SK-N-SH (cell line): Measurements from ENCODE around the gene C11orf86. TPM values are rescaled to one million over a fixed set of nuclear protein-coding genes. Genes with fewer than 3 reads are reported as not detected.

Experiments used
- CTCF ChIA-PET: fragments of 300-600, 350-600 bp; formaldehyde crosslinking; extraction: SDS; loops from one replicate; lab custom pipeline; 2021; lab: Yijun Ruan, JAX
- POLR2A ChIA-PET: fragments of 350-600 bp; sonication (Branson Sonifier 250); formaldehyde crosslinking; extraction: SDS; loops from one replicate; lab custom pipeline; 2020; ENCODE audit warnings: antibody characterized with exemption, inconsistent platforms; lab: Yijun Ruan, JAX
- DNase-seq: peaks from one replicate; pipeline ENCODE4 v3.0.0; 2012
- H2AFZ ChIP-seq: fragments of 200-600 bp; sonication (generic); 2 replicates; pipeline ENCODE4 v1.8.1; 2016; ENCODE audit warnings: antibody characterized with exemption, mild to moderate bottlenecking, low read depth
- H3F3A ChIP-seq: fragments of 200-600 bp; sonication (generic); replicated peaks from 2 replicates; pipeline ENCODE3; 2016; ENCODE audit warnings: antibody characterized with exemption, mild to moderate bottlenecking; ENCODE audit not compliant: insufficient read depth
- H3K27ac ChIP-seq, 2 experiments: fragments of 200-500 bp in 1 of 2; fragments of 200-600 bp in 1 of 2; sonication (Bioruptor generic) in 1 of 2; sonication (generic), shearing (Covaris generic) in 1 of 2; 2 replicates each; pipeline versions ENCODE4 v1.5.1 to v1.6.1; 2014 to 2016; ENCODE audit warnings: low read depth in 2 of 2, inconsistent platforms in 1 of 2, low read length in 1 of 2, mild to moderate bottlenecking in 1 of 2, mixed read lengths in 1 of 2
- H3K27me3 ChIP-seq: fragments of 200-600 bp; sonication (generic), shearing (Covaris generic); 2 replicates; pipeline ENCODE4 v1.6.1; 2016; ENCODE audit warnings: mixed run types; ENCODE audit not compliant: insufficient read depth
- H3K36me3 ChIP-seq, 2 experiments: fragments of 200-500 bp in 1 of 2; fragments of 200-600 bp in 1 of 2; sonication (Bioruptor generic) in 1 of 2; sonication (generic) in 1 of 2; replicated peaks in 1 of 2; 2 replicates each; pipeline versions ENCODE3 to v1.5.1; 2014 to 2016; ENCODE audit warnings: low read length in 1 of 2, mild to moderate bottlenecking in 1 of 2; ENCODE audit not compliant: insufficient read depth in 2 of 2, control insufficient read depth in 1 of 2
- H3K4me1 ChIP-seq, 2 experiments: fragments of 200-500 bp in 1 of 2; fragments of 200-600 bp in 1 of 2; sonication (Bioruptor generic) in 1 of 2; sonication (generic), shearing (Covaris generic) in 1 of 2; 2 replicates each; pipeline versions ENCODE4 v1.5.1 to v1.6.1; 2014 to 2016; ENCODE audit warnings: low read depth in 1 of 2, low read length in 1 of 2, mixed run types in 1 of 2; ENCODE audit not compliant: insufficient read depth in 2 of 2, control insufficient read depth in 1 of 2
- H3K4me2 ChIP-seq: fragments of 200-600 bp; sonication (generic), shearing (Covaris generic); 2 replicates; pipeline ENCODE4 v1.6.1; 2017; ENCODE audit warnings: mixed run types
- H3K4me3 ChIP-seq, 2 experiments: fragments of 200-500 bp in 1 of 2; fragments of 200-600 bp in 1 of 2; sonication (Bioruptor generic) in 1 of 2; sonication (generic), shearing (Covaris generic) in 1 of 2; 2 replicates each; pipeline versions ENCODE4 v1.5.1 to v1.8.1; 2014 to 2016; ENCODE audit warnings: low read depth in 2 of 2, inconsistent platforms in 1 of 2, low read length in 1 of 2, mild to moderate bottlenecking in 1 of 2, mixed read lengths in 1 of 2, moderate library complexity in 1 of 2
- H3K79me2 ChIP-seq: fragments of 200-600 bp; sonication (generic); 2 replicates; pipeline ENCODE4 v1.8.1; 2017; ENCODE audit warnings: mild to moderate bottlenecking; ENCODE audit not compliant: insufficient read depth
- H3K9ac ChIP-seq: fragments of 200-600 bp; sonication (generic); 2 replicates; pipeline ENCODE4 v1.6.1; 2017; ENCODE audit warnings: mixed run types
- H3K9me2 ChIP-seq: fragments of 200-600 bp; sonication (generic); 2 replicates; pipeline ENCODE4 v1.6.1; 2017; ENCODE audit warnings: mixed run types
- H3K9me3 ChIP-seq: fragments of 200-600 bp; sonication (generic); 2 replicates; pipeline ENCODE4 v1.6.1; 2017; ENCODE audit warnings: mixed run types, mild to moderate bottlenecking, moderate library complexity
- H4K20me1 ChIP-seq: fragments of 200-600 bp; sonication (generic); 2 replicates; pipeline ENCODE4 v1.6.1; 2017; ENCODE audit warnings: mild to moderate bottlenecking, mixed run types; ENCODE audit not compliant: insufficient read depth
- EZH2phosphoT487 ChIP-seq: fragments of 200-600 bp; sonication (generic); IDR thresholded peaks from 2 replicates; pipeline ENCODE4 v1.6.1; 2017; ENCODE audit warnings: low read depth, mixed run types, mild to moderate bottlenecking, antibody characterized with exemption, moderate library complexity, borderline replicate concordance
- FOXJ3 ChIP-seq: sonication (generic); formaldehyde crosslinking; IDR thresholded peaks from 2 replicates; pipeline ENCODE4 v1.5.1; 2020; ENCODE audit warnings: mild to moderate bottlenecking, missing genetic modification reagents
- MEF2A ChIP-seq: IDR thresholded peaks from 2 replicates; pipeline ENCODE4 v1.4.0; 2012; ENCODE audit warnings: low read depth, borderline replicate concordance
- MXI1 ChIP-seq: IDR thresholded peaks from 2 replicates; pipeline ENCODE4 v1.6.1; 2012; ENCODE audit warnings: mild to moderate bottlenecking, low read depth, low read length, improper control_type of control experiment
- NFIC ChIP-seq: IDR thresholded peaks from 2 replicates; pipeline ENCODE4 v1.4.0; 2012; ENCODE audit warnings: borderline replicate concordance
- POLR2AphosphoS5 ChIP-seq: IDR thresholded peaks from 2 replicates; pipeline ENCODE4 v1.6.1; 2012; ENCODE audit warnings: low read depth, low read length
- RAD21 ChIP-seq: IDR thresholded peaks from 2 replicates; pipeline ENCODE4 v1.6.1; 2012; ENCODE audit warnings: mild to moderate bottlenecking, low read length
- TAF1 ChIP-seq: IDR thresholded peaks from 2 replicates; pipeline ENCODE4 v1.6.1; 2012; ENCODE audit warnings: low read depth, mild to moderate bottlenecking, low read length, moderate library complexity, borderline replicate concordance
- TCF12 ChIP-seq: IDR thresholded peaks from 2 replicates; pipeline ENCODE4 v1.4.0; 2012
- WGBS: methylation state at CpG from one replicate; pipeline ENCODE4 v1.1.6; 2017; ENCODE audit warnings: low lambda C conversion rate; 5-methylcytosine and 5-hydroxymethylcytosine counted together
- polyA plus RNA-seq, 3 experiments: library from polyadenylated mRNA; depleted of rRNA; stranded (reverse); fragments of >200 nt; gene quantifications; 2 replicates each; pipeline ENCODE4 v1.2.3, GENCODE V29; 2012
- TF ChIP-seq, protein P1 (sequence below): fragments of 150-350 bp; IDR thresholded peaks from 2 replicates; pipeline ENCODE4 v1.6.1; 2017; ENCODE audit warnings: antibody characterized with exemption, low read length, low read depth, borderline replicate concordance
- TF ChIP-seq, protein P2 (sequence below): fragments of 200-600 bp; sonication (generic); IDR thresholded peaks from 2 replicates; pipeline ENCODE4 v1.6.1; 2017; ENCODE audit warnings: antibody characterized with exemption, mild to moderate bottlenecking, moderate library complexity
- TF ChIP-seq, protein P3 (sequence below): IDR thresholded peaks from 2 replicates; pipeline ENCODE4 v1.4.0; 2012; ENCODE audit warnings: low read depth, borderline replicate concordance
- TF ChIP-seq, protein P4 (sequence below): IDR thresholded peaks from 2 replicates; pipeline ENCODE4 v1.4.0; 2012; ENCODE audit warnings: low read depth

Gene C11orf86
- polyA plus RNA-seq, 1 of the 3 experiments (the other 2 are of a cell fraction) = 0.08 TPM

DNA sequence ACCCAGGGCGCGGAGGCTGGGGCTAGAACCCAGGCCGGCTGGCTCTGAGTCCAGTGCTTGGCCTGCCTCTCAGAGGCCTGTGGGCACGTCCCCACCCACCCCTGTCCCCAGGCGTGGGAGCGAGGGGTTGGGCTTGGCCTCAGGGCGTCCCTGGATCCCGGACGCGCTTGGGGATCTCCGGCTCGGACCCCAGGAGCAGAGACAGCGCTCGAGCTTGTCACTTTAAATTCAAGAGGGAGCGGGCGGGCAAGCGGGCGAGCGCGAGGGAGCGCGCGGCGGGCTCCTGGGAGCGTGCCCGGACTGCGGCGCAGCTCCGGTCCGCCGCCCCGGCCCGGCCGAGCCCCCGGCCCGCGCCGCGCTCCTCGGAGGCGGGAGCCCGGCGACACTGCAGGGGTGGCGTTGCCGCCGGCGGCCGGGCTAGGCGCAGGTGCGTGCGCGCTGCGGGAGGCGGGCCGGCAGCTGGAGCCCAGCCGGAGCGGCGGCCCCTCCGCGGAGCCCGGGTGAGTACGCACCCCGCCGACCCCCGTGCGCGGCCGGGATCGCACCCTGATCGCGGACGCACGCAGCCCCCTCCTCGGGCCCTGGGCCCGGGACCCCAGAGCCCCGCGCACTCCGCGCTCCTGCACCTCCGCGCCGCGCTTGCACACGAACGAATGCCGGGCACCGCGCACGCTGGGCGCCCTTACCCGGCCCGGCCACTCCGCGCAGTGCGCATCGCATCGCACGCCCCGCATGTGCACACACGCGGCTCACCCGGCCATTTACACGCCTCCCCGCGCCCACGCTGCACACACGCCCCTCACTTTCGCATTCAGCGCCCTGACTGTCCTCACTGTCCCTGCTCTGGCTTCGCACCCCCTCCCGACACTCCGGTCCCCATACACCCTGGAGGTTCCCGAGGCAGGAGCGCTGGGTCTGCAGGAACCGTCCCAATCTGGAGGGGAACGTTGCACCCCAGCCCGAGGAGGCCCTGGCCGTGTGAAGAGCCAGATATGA, 48.2 kb downstream of the C11orf86 start, which contains the start of gene SYT12:
TSS of gene SYT12 (plus strand) at position 174 of the 996 bp plus-strand sequence. CDS start 7,011 bp downstream, outside the sequence.
- DNase-seq = peak; percentile 77
- Histone ChIP-seq H3K27me3 (no peaks in the 10 kb centered on the region), H3K4me1 (peaks cover 8 to 13% of the 10 kb centered on the region in 2 experiments; a peak in 2 of 4 replicates), H3F3A (no peaks in the 10 kb centered on the region), H3K9me3 (no peaks in the 10 kb centered on the region), H3K79me2 (no peaks in the 10 kb centered on the region), H3K36me3 (no peaks in the 10 kb centered on the region), H3K9ac (no peak within 1 kb of the TSS), H3K9me2 (no peaks in the 10 kb centered on the region), H2AFZ (0 out of 2 replicates have a peak within 1 kb of the TSS, but pooled peaks have one; percentile 56), H3K4me3 (peak within 1 kb of the TSS; percentile 46 to 53), H3K27ac (no peak within 1 kb of the TSS), H3K4me2 (peak within 1 kb of the TSS; percentile 87), H4K20me1 (no peaks in the 10 kb centered on the region)
- ChIA-PET CTCF (interaction anchor here (0.9 to 2.0 kb wide), 7 partner anchors 10 to 328 kb away, joined by 3 to 6 read pairs (median 4); no protein-coding TSS in a partner anchor), POLR2A (no interaction called here)
- TF ChIP-seq, protein P1, sequence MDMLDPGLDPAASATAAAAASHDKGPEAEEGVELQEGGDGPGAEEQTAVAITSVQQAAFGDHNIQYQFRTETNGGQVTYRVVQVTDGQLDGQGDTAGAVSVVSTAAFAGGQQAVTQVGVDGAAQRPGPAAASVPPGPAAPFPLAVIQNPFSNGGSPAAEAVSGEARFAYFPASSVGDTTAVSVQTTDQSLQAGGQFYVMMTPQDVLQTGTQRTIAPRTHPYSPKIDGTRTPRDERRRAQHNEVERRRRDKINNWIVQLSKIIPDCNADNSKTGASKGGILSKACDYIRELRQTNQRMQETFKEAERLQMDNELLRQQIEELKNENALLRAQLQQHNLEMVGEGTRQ = no peak
- TF ChIP-seq MXI1 (no peak), TCF12 (no peak), TAF1 (no peak), POLR2AphosphoS5 (no peak), FOXJ3 (CRISPR knock-in tag) (no peak), NFIC (no peak)
- TF ChIP-seq, protein P2, sequence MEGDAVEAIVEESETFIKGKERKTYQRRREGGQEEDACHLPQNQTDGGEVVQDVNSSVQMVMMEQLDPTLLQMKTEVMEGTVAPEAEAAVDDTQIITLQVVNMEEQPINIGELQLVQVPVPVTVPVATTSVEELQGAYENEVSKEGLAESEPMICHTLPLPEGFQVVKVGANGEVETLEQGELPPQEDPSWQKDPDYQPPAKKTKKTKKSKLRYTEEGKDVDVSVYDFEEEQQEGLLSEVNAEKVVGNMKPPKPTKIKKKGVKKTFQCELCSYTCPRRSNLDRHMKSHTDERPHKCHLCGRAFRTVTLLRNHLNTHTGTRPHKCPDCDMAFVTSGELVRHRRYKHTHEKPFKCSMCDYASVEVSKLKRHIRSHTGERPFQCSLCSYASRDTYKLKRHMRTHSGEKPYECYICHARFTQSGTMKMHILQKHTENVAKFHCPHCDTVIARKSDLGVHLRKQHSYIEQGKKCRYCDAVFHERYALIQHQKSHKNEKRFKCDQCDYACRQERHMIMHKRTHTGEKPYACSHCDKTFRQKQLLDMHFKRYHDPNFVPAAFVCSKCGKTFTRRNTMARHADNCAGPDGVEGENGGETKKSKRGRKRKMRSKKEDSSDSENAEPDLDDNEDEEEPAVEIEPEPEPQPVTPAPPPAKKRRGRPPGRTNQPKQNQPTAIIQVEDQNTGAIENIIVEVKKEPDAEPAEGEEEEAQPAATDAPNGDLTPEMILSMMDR = no peak
- TF ChIP-seq, protein P3, sequence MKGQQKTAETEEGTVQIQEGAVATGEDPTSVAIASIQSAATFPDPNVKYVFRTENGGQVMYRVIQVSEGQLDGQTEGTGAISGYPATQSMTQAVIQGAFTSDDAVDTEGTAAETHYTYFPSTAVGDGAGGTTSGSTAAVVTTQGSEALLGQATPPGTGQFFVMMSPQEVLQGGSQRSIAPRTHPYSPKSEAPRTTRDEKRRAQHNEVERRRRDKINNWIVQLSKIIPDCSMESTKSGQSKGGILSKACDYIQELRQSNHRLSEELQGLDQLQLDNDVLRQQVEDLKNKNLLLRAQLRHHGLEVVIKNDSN = no peak
- TF ChIP-seq, protein P4, sequence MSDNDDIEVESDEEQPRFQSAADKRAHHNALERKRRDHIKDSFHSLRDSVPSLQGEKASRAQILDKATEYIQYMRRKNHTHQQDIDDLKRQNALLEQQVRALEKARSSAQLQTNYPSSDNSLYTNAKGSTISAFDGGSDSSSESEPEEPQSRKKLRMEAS = no peak
- 10% methylated on average over 16 of the region's 118 CpGs for WGBS

DNA sequence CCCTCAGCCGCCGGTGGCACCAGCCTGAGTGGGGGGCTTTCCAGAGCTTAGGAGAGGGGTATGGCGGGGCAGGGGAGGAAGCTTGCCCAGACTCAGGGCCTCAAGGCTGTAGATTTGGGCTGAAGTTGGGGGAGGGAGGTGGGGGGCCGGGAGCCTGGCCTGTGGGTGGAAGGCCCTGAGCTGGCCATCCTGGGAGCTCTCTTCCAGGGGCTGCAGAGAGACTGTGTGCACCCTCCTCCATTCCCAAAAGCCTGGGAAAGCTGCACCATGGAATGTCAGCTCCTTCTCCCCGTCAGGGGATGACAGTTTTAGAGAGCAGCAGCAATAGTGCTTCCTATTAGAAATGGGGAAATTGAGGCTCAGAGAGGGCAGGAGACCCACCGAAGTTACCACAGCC, 48.9 kb downstream of the C11orf86 start:
- peaks cover 8 to 13% of the 10 kb centered on the region in 2 experiments; a peak in 2 of 4 replicates for H3K4me1 ChIP-seq
- 83% methylated on average over 3 of the region's 6 CpGs for WGBS
- ChIA-PET CTCF (interaction anchor here (1.3 kb wide), 1 partner anchor 30 kb away, joined by 4 read pairs; no protein-coding TSS in a partner anchor), POLR2A (no interaction called here)
- no peaks in the 10 kb centered on the region for H3K79me2 ChIP-seq
- no peak for DNase-seq
- TF ChIP-seq, protein P1 = no peak
- TF ChIP-seq MEF2A (no peak), EZH2phosphoT487 (no peak), RAD21 (no peak)
- TF ChIP-seq, all 33 proteins: peak for 0
- Histone ChIP-seq H2AFZ (0 out of 2 replicates have a peak overlapping the region, but pooled peaks have one; percentile 11), H3K27me3 (no peaks in the 10 kb centered on the region), H3K9ac (no peak overlapping the region), H3K27ac (no peak overlapping the region), H3K9me2 (no peaks in the 10 kb centered on the region), H3K9me3 (no peaks in the 10 kb centered on the region), H3K36me3 (no peaks in the 10 kb centered on the region), H3K4me3 (peak overlapping the region; percentile 46 to 48; a peak in 1 of 4 replicates), H3K4me2 (peak overlapping the region; percentile 87), H4K20me1 (no peaks in the 10 kb centered on the region), H3F3A (no peaks in the 10 kb centered on the region)
